A549 treated with RU486 at 1 μM for 4 hours (cell line): ENCODE data around the gene NRM. TPM values are rescaled to one million over a fixed set of nuclear protein-coding genes. Genes with fewer than 3 reads are reported as not detected.

Experiments
- total RNA-seq: library from RNA; stranded (reverse); fragments of 200-300 nt; extraction: Qiagen RNA extraction; gene quantifications from 5 replicates; pipeline ENCODE4 v1.2.3, GENCODE V29; 2022; ENCODE audit warnings: low read depth

NRM gene, protein sequence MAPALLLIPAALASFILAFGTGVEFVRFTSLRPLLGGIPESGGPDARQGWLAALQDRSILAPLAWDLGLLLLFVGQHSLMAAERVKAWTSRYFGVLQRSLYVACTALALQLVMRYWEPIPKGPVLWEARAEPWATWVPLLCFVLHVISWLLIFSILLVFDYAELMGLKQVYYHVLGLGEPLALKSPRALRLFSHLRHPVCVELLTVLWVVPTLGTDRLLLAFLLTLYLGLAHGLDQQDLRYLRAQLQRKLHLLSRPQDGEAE
- total RNA-seq = 21.9 to 32.3 TPM (median 27.8 TPM) in 5 replicates

DNA sequence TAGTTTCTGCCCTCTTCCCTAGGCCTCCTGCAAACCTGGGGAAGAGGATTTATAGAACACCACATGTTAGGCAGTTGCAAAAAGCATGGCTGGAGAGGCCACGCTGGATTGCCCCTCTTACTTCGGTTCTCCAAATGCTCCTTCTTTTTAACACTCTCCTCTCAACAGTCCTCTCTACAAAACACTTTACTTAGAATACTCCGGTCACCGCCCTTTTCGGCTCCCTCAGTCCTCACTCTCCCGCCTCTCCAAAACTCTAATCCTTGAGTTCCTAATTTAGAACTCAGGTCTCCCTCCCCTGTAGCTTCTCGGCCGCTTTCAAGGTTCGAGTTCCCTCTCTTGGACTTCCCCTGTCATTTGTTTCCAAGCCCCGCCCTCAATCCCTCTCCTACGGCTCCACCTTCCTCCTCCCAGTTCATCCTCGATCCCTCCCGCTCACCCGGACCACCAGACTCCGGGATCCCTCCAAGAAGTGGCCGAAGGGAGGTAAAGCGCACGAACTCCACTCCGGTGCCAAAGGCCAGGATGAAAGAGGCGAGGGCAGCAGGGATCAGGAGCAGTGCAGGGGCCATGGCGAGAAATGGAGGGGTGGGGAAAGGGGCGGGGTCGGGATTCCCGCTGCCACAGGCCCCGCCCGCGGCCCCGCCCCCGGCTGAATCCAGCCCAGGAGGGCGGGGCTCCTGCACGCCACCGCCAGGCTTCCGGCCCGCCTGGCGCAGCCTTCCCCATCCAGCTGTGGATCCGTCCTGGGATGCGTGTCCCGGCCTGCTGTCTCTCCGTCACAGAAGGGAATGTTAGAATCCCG is at the start of gene NRM:
Gene NRM (minus strand): TSS at position 582 of the 805 bp plus-strand sequence. CDS start 10 bp downstream, at position 572.

DNA sequence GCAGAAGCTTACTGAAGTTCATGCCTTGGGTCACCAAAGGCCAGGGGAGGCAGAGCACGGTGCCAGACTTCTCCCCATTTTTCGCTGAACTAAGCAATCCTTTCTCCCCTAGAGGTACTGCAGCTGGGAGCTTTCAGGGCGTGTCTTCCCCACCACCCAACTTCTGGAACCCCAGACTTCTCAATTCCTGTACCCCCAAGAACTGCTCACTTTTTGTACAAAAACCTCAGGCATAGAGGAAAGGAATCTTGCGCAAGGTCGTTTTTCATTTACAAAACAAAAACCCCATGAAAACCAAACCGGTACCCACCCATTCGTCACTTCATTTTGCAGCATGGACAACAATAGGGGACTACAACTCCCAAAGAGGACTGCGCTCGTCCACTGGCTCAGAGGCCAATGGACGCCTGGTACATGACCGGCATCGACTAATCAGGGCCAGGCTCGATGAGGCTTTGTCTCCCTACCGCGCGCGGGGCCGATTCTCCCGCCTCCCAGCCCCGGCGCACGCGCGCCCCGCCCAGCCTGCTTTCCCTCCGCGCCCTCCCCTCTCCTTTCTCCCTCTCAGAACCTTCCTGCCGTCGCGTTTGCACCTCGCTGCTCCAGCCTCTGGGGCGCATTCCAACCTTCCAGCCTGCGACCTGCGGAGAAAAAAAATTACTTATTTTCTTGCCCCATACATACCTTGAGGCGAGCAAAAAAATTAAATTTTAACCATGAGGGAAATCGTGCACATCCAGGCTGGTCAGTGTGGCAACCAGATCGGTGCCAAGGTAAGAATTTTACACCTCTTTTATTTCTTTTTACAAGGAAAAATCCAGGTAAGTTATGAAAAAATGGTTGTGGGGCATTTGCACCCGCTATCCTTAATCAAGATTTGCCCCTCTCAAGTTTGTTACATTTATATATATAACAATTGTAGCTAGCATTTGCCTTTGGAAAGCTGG is 29.3 kb upstream of the NRM start, which contains the start of gene TUBB:
Gene TUBB (plus strand): TSS at position 562 of the 947 bp plus-strand sequence. CDS start 155 bp downstream, at position 717.

DNA sequence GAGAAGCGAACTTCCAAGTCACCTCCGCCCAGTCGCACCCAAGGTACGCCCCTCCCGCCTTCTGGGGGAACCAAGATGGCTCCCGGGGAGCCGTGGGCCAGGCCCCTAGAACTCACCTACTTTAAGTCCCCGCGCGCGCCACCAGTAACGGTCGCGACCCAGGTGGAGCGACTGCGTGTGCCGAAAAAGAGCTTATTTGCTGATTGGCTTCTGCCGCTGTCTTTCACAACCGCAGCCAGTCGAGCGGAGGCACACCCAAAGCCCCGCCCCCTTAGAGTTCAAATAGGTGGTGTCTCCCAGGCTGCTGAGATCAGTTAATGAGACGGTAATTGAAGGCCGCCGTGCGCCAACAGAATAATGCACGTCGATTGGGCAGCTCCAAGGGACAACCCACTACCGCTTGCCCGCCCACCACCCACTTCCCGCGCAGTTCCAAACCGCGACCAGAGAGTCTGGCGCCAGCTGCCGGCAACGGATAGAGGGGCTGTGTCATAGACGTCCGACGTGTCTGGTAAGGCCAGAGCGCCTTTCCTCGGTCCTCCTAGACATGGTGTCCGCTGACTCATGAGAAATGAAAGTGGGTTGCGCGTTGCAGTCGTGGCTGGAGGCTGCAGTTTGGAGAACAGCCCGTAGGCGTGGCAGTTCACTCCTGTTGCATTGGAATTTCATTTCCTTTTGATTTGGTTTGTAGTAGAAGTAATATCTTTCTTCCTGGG is 26.5 kb upstream of the NRM start, which contains the start of gene MDC1:
Gene MDC1 (minus strand): TSS at position 153 of the 716 bp plus-strand sequence. CDS start 2,106 bp downstream, outside the sequence.

DNA sequence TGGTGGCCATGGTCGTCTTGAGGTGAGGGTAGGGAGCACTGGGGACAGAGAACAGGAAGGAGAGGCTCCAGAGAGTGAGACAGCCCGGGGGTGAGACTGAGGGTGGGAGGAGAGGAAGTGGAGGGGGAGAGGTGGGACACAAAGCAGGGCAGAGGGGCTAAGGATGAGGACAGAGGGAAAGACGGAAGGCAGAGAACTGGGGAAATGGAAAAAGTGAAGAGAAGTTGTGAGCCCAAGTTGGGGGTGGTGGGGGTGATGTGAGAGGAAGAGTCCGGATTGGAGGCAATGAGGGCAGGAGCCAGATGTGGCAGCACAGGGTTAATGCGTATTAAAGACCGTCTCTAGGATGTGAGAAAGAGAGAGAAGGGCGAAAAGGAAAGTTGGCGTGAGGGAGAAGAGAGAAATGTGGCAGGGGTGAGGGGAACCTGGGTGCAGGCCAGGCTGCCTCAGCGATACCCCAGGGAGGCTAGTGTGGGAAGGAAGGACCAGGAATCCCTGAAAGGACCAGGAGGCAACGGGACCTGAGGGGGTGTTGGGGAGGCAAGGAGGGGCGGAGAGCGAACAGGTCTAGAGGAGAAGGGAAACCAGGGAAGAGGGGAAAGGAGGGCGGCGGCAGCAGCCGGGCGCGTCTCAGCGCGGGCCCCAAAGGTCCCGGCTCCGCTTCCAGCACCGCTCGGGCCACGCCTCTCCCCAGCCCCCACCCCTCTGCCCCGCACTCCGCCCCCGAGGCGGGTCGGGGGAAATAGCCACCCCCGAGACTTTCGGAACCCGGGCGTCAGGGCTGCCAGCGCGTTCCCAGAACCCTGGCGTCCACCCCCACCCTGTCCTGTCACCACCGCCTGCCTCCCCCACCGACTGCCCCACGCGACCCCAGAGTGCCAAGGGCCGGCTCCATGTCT is 4.5 kb downstream of the NRM start, which contains the start of gene PPP1R18:
Gene PPP1R18 (minus strand): TSS at position 637 of the 899 bp plus-strand sequence. CDS start 627 bp downstream, at position 10.

DNA sequence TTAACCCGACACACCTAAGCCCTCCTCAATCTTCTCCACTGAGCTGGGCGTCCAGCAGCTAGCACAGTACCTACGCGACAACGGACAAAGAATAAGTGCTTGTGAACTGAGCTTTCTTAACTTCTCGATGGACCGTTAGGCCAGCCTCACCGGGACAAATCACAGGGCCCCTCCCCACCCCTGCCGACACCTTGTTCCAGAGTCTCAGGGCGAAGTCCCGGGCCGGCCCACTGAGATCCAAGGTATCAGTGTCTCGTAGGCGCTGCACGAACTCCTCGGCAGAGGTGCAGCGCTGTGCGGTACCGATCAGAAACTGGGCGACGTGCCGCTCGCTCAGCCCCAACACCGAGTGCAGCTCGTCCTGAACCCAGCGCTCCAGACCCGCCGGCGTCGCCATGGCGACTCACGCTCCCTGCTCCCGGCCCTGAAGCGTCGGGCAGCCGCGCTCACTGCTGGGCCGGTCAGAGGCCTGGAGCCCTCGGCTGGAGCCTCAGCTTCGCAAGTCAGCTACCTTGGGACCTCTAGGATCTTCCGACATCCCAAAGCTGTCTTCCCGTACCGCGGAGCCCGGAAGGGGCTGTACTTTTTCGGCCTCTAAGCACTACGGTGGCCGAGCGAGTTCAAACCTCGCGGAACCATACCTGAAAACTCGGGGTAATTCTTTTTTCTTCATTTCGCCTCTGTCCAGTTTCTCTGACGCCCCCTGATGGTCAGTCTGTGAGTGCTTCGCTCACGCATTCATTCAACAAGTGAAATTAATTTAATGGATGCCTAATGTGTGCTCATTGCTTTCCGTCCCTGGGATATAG is 18.1 kb downstream of the NRM start, which contains the start of gene DHX16:
Gene DHX16 (minus strand): TSS at position 562 of the 809 bp plus-strand sequence. CDS start 165 bp downstream, at position 397.

DNA sequence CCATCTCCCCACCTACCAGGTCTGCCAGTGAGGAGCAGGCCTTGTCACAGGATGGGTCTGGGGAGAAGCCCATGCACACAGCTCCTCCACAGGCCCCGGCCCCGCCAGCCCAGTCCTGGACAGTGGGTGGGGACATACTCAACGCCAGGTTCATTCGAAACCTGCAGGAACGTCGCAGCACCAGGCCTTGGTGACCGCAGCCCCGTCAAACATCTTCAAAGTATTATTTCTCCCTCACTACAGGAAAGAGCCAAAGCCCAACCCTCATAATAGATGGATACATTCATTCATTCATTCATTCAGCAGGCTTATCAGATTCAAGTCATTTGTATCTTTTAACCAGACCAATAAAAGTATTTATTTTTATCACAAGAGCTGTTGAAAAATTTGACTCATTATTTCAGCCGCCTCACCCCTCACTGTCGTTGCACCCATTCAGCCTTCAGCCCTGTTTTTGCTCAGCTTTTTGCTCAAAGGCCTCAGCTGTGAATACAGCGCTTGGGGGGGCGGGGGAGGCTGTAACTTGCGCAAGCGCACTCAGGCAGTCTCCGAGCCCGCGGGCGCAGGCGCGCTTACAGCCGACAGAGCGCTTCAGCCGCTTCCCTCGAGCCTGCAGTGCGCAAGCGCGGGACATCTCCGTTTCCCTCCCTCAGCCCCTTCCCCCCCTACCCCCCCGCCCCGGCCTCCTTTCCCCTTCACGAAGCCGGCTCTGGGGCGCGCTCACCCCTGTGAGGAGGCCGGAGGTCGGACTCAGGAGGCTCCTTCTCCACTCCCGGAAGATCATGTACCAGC is 44.1 kb downstream of the NRM start, which contains the start of gene C6orf136:
Gene C6orf136 (plus strand): TSS at position 684 of the 792 bp plus-strand sequence. CDS start 99 bp downstream, at position 783.

Other genes with a start within 250 kb of the NRM start
- gene HLA-E, start 201.5 kb downstream of the NRM start, total RNA-seq = 58.6 to 72.1 TPM (median 61.5 TPM) in 5 replicates
- gene GNL1, start 134.5 kb downstream of the NRM start, total RNA-seq = 28.9 to 34.7 TPM (median 33.7 TPM) in 5 replicates
- gene PRR3, start 133.7 kb downstream of the NRM start, total RNA-seq = 15.1 to 17.6 TPM (median 16.6 TPM) in 5 replicates
- gene ABCF1, start 119.5 kb downstream of the NRM start, total RNA-seq = 49.8 to 66.6 TPM (median 57.8 TPM) in 5 replicates
- 28.5 to 44.3 TPM (median 30.3 TPM) in 5 replicates for gene PPP1R10, start 73.7 kb downstream of the NRM start, total RNA-seq
- gene MRPS18B, start 73.1 kb downstream of the NRM start, total RNA-seq = 67.0 to 111 TPM (median 71.7 TPM) in 5 replicates
- 5.0 to 6.1 TPM (median 5.8 TPM) in 5 replicates for gene ATAT1, start 64.1 kb downstream of the NRM start, total RNA-seq
- 11.2 to 14.0 TPM (median 12.9 TPM) in 5 replicates for gene C6orf136, start 43.9 kb downstream of the NRM start, total RNA-seq
- 26.8 to 31.1 TPM (median 28.9 TPM) in 5 replicates for gene DHX16, start 18.0 kb downstream of the NRM start, total RNA-seq
- gene PPP1R18, start 4.3 kb downstream of the NRM start, total RNA-seq = 43.3 to 50.2 TPM (median 44.3 TPM) in 5 replicates
- 14.2 to 22.0 TPM (median 16.7 TPM) in 5 replicates for gene MDC1, start 26.3 kb upstream of the NRM start, total RNA-seq
- 783 to 980 TPM (median 907 TPM) in 5 replicates for gene TUBB, start 29.4 kb upstream of the NRM start, total RNA-seq
- gene FLOT1, start 51.7 kb upstream of the NRM start, total RNA-seq = 74.8 to 92.4 TPM (median 91.3 TPM) in 5 replicates
- 97.7 to 162 TPM (median 152 TPM) in 5 replicates for gene IER3, start 53.6 kb upstream of the NRM start, total RNA-seq
- gene DDR1, start 193.5 kb upstream of the NRM start, total RNA-seq = 42.6 to 57.5 TPM (median 51.4 TPM) in 5 replicates
- gene GTF2H4, start 217.2 kb upstream of the NRM start, total RNA-seq = 14.8 to 23.5 TPM (median 19.2 TPM) in 5 replicates
- 9.1 to 11.7 TPM (median 11.2 TPM) in 5 replicates for gene VARS2, start 223.3 kb upstream of the NRM start, total RNA-seq
- gene SFTA2, start 241.2 kb upstream of the NRM start, total RNA-seq = not detected in 5 replicates
- gene MUCL3, start 250.0 kb upstream of the NRM start, total RNA-seq = 0.01 to 0.05 TPM (median 0.02 TPM) in 3 of 5 replicates, not detected in the others